HEK293T (cell line): ENCODE data around the gene RDH16.
"Not testable (repeated sequence)": the region's sequence is repeated elsewhere in the genome, so short reads cannot be mapped to it uniquely, and the experiment has no call there.

Source experiments
- CTCF ChIA-PET: fragments of 350-600 bp; formaldehyde crosslinking; extraction: SDS; loops from one replicate; lab custom pipeline; 2021; ENCODE audit warnings: antibody characterized with exemption, inconsistent platforms; lab: Yijun Ruan, JAX
- POLR2A ChIA-PET: fragments of 350-600 bp; formaldehyde crosslinking; extraction: SDS; loops from one replicate; lab custom pipeline; 2020; ENCODE audit warnings: antibody characterized with exemption, inconsistent platforms; lab: Yijun Ruan, JAX
- DNase-seq: peaks from one replicate; pipeline ENCODE4 v3.0.0; 2012; ENCODE audit warnings: mixed read lengths; ENCODE audit errors: extremely low spot score
- ARNT ChIP-seq: fragments of 450-650 bp; IDR thresholded peaks from 2 replicates; pipeline ENCODE4 v1.6.1; 2017; ENCODE audit warnings: mild to moderate bottlenecking
- BHLHE40 ChIP-seq: fragments of 450-650 bp; IDR thresholded peaks from 2 replicates; pipeline ENCODE4 v1.6.1; 2016; ENCODE audit warnings: mild to moderate bottlenecking, moderate library complexity, borderline replicate concordance
- CTBP1 ChIP-seq: fragments of 450-650 bp; IDR thresholded peaks from 2 replicates; pipeline ENCODE4 v1.6.1; 2016; ENCODE audit warnings: borderline replicate concordance
- ELF4 ChIP-seq: fragments of 450-650 bp; IDR thresholded peaks from 2 replicates; pipeline ENCODE4 v1.6.1; 2017; ENCODE audit warnings: antibody characterized with exemption
- FOXA1 ChIP-seq: fragments of 450-650 bp; IDR thresholded peaks from 2 replicates; pipeline ENCODE4 v1.6.1; 2016; ENCODE audit warnings: mild to moderate bottlenecking
- FOXK2 ChIP-seq: fragments of 450-650 bp; IDR thresholded peaks from 2 replicates; pipeline ENCODE4 v1.6.1; 2016; ENCODE audit warnings: mild to moderate bottlenecking
- FOXM1 ChIP-seq: fragments of 450-650 bp; IDR thresholded peaks from 2 replicates; pipeline ENCODE4 v1.6.1; 2017; ENCODE audit warnings: mild to moderate bottlenecking, borderline replicate concordance
- HDGF ChIP-seq: fragments of 450-650 bp; IDR thresholded peaks from 2 replicates; pipeline ENCODE4 v1.6.1; 2017; ENCODE audit warnings: antibody characterized with exemption, borderline replicate concordance
- L3MBTL2 ChIP-seq: fragments of 450-650 bp; conservative IDR thresholded peaks from 2 replicates; pipeline ENCODE4 v1.6.1; 2016; ENCODE audit warnings: mild to moderate bottlenecking
- LEF1 ChIP-seq: fragments of 450-650 bp; IDR thresholded peaks from 2 replicates; pipeline ENCODE4 v1.6.1; 2017; ENCODE audit warnings: mild to moderate bottlenecking, borderline replicate concordance
- NFRKB ChIP-seq: fragments of 450-650 bp; IDR thresholded peaks from 2 replicates; pipeline ENCODE4 v1.6.1; 2016; ENCODE audit warnings: mild to moderate bottlenecking, moderate library complexity
- SP1 ChIP-seq: fragments of 450-650 bp; IDR thresholded peaks from 2 replicates; pipeline ENCODE4 v1.6.1; 2017
- SUZ12 ChIP-seq: fragments of 450-650 bp; IDR thresholded peaks from 2 replicates; pipeline ENCODE4 v1.6.1; 2016; ENCODE audit warnings: mild to moderate bottlenecking
- TARDBP ChIP-seq: fragments of 450-650 bp; IDR thresholded peaks from 2 replicates; pipeline ENCODE4 v1.6.1; 2016
- ZNF384 ChIP-seq: fragments of 450-650 bp; IDR thresholded peaks from 2 replicates; pipeline ENCODE4 v1.6.1; 2016
- TF ChIP-seq, protein P1 (sequence below): fragments of 450-650 bp; IDR thresholded peaks from 2 replicates; pipeline ENCODE4 v1.6.1; 2016

The RDH16 gene

DNA sequence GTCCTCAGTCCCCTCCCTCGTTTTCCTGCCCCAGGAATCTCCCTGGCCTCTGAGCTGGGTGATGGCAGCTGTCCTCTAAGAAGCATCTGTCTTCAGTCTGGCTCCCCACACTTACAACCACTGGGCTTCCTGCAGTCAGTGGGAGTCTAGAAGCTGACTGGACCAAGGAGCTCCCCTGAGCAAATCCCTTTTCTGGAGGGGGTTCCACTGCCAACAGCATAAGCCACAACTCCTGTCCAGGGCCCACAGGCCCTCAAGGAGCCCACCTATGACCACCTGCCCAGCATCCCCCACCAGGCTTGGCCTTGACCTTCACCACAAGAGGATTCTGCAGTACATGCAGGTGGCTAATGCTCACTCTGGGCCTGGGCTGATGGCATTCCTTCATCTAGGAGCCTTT lies 4.1 kb downstream of the RDH16 start:
- ChIA-PET POLR2A (no interaction called here), CTCF (no interaction called here)
- DNase-seq, result no peak
- TF ChIP-seq SP1 (no peak), ZNF384 (no peak), HDGF (no peak), L3MBTL2 (no peak), CTBP1 (no peak), SUZ12 (no peak), ELF4 (no peak), TARDBP (no peak), FOXA1 (no peak)
- TF ChIP-seq, protein P1, sequence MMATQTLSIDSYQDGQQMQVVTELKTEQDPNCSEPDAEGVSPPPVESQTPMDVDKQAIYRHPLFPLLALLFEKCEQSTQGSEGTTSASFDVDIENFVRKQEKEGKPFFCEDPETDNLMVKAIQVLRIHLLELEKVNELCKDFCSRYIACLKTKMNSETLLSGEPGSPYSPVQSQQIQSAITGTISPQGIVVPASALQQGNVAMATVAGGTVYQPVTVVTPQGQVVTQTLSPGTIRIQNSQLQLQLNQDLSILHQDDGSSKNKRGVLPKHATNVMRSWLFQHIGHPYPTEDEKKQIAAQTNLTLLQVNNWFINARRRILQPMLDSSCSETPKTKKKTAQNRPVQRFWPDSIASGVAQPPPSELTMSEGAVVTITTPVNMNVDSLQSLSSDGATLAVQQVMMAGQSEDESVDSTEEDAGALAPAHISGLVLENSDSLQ, result no peak

DNA sequence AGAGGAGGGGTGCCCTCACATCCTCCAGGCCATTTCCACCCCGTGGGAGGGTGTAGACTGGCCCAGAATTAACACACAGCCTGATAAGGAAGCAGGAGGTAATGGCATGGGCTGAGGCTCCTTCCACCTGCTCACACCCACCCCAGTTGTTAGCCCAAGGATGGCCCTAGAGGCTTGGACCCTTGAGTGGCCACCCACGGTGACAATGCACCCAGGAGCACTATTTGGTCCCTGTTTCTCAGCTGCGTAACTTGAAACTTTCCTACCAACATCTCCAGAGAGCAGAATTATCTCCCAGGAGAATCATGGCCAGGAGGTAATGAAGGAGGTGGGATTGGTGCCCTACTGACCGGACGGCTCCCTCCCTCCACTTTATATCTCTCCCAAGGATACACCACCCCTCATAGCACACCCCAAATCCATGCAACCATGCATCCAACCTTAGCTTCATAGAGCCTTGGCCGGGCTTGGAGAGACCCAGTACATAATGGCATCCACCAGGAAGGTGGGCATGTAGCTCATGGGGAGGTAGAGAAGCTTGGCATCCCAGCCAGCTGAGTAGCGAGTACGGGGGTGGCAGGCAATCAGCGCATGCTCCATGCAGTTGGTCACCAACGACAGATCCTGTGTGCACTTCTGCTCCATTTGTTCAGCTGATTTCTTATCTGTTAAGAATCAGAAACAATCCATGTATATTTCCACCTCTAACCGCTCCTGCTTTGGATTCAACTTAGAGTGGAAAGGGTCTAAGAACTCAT lies 5.6 kb downstream of the RDH16 start:
- CTCF ChIA-PET, result no interaction called here
- no peak for TF ChIP-seq HDGF
- no peak for TF ChIP-seq LEF1
- no peak for DNase-seq
- POLR2A ChIA-PET, result no interaction called here

DNA sequence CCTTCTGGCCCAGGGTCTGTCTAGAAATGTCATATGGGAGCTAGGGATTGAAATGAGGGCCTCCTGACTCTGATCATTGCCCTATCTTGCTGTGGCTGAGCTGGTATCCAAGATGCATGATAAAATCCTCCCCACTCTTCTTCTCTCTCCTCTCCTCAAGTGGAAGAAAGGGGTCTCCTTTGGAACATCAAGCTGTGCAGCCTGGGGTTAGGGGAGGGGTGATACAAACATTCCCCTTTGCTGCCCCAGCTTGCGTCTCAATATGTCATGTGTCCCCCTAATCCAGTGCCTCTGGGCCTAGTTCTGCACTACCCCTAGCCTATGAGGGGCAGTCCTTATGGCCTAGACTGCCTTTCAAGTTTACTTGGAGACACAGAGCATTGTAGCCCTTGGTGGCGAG lies 8.5 kb downstream of the RDH16 start:
- DNase-seq, result no peak
- ChIA-PET POLR2A (no interaction called here), CTCF (no interaction called here)
- TF ChIP-seq BHLHE40 (no peak), ARNT (no peak), TARDBP (no peak), FOXM1 (no peak), SP1 (no peak), ZNF384 (no peak), LEF1 (no peak), SUZ12 (no peak)

DNA sequence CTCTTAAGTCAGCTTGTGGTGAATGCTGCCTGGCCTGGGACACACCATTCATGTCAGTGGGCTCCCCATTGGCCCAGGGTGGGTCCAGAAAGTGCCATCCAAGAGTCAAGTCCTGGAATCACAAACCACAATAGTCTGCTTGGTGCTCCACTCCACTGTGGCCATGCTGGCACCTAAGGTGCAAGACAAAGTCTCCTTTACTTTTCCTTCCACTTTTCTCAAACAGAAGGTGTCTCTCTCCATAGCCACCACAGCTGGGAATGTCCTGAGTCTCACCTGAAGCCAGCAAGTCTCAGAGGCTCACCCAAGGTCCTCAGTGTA lies 9.0 kb downstream of the RDH16 start:
- TF ChIP-seq ARNT, result no peak
- TF ChIP-seq ZNF384, result no peak
- no peak for TF ChIP-seq NFRKB
- TF ChIP-seq FOXM1, result no peak
- no peak for TF ChIP-seq TARDBP
- TF ChIP-seq CTBP1, result no peak
- TF ChIP-seq, protein P1, result no peak
- no peak for TF ChIP-seq SUZ12
- TF ChIP-seq ELF4, result no peak
- no peak for TF ChIP-seq FOXK2
- no peak for TF ChIP-seq LEF1
- no peak for TF ChIP-seq BHLHE40
- no peak for TF ChIP-seq FOXA1
- TF ChIP-seq HDGF, result no peak
- TF ChIP-seq L3MBTL2, result no peak
- TF ChIP-seq SP1, result no peak
- no peak for DNase-seq
- ChIA-PET CTCF (interaction anchor here (0.8 kb wide), 1 partner anchor 38 kb away, joined by 3 read pairs; no protein-coding TSS in a partner anchor), POLR2A (no interaction called here)

DNA sequence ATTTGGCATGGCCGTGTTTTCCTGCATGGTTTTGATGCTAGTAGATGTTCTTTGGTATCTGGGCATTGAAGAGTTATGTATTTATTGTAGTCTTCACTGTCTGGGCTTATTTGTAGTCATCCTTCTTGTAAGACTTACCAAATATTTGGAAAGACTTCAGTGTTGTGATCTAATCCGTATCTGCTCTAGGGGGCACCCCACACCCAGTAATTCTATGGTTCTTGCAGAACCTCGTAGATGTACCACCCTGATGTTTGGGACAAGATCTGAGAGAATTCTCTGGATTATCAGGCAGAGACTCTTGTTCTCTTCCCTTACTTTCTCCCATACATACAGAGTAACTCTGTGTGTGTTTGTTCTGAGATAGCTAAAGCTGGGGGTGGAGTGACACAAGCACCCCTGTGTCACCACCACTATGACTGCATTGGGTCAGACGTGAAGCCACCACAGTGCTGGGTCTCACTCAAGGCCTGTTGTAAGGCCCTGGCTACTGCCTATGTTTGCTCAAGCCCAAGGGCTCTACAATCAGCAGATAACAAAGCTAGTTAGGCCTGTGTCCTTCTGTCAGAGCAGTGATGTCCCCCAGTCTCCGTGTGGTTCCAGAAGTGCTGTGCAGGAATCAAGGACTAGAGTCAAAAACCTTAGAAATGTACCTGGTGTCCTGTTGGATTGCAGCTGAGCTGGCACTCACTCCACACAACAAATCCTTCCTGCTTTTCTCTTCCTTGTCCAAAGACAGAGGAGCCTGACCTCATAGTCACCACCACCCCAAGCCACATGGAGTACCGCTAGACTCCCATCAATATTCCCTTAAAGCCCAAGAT lies 9.6 kb downstream of the RDH16 start:
- POLR2A ChIA-PET, result no interaction called here
- DNase-seq, result no peak
- no peak for TF ChIP-seq ELF4
- no peak for TF ChIP-seq ZNF384
- no peak for TF ChIP-seq FOXM1
- TF ChIP-seq FOXK2, result no peak
- no peak for TF ChIP-seq NFRKB
- TF ChIP-seq, protein P1, result no peak
- no peak for TF ChIP-seq HDGF
- CTCF ChIA-PET, result interaction anchor here (0.8 kb wide), 1 partner anchor 38 kb away, joined by 3 read pairs; no protein-coding TSS in a partner anchor

DNA sequence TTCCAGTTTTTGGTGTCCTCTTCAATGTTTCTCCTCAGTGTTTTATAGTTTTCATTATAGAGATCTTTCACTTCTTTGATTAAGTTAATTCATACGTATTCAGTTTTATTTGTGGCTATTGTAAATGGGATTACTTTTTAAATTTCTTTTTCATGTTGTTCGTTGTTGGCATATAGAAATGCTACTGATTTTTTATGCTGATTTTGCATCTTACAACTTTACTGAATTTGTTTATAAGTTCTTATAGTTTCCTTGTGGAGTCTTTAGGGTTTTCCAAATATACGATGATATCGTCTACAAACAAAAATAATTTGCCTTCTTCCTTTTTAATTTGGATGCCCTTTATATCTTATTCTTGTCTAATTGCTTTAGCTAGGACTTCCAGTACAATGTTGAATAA lies 13.5 kb downstream of the RDH16 start:
- ChIA-PET POLR2A (no interaction called here), CTCF (no interaction called here)
- no peak for TF ChIP-seq SUZ12
- TF ChIP-seq, protein P1, result no peak
- no peak for TF ChIP-seq SP1
- TF ChIP-seq LEF1, result no peak
- no peak for TF ChIP-seq HDGF
- TF ChIP-seq L3MBTL2, result no peak
- TF ChIP-seq ARNT, result no peak
- no peak for TF ChIP-seq TARDBP
- TF ChIP-seq ZNF384, result no peak
- TF ChIP-seq NFRKB, result no peak
- no peak for TF ChIP-seq ELF4
- TF ChIP-seq FOXK2, result no peak
- no peak for TF ChIP-seq CTBP1
- DNase-seq, result no peak

DNA sequence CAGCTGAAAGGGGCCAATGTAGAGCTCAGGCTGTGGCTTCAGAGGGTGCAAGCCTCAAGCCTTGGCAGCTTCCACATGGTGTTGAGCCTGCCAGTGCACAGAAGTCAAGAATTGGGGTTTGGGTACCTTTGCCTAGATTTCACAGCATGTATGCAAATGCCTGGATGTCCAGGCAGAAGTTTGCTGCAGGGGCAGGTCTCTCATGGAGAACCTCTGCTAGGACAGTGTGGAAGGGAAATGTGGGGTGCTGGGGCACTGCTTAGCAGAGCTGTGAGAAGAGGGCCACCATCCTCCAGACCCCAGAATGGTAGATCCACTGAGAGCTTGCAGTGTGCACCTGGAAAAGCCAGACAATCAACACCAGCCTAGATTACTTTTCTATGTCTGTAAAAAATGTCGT lies 14.0 kb downstream of the RDH16 start:
- DNase-seq, POLR2A ChIA-PET, CTCF ChIA-PET: not testable (repeated sequence)
